Brain microvascular endothelial cell (primary cell): Measurements from ENCODE around the gene OPTC.
"Not testable (repeated sequence)": the region's sequence is repeated elsewhere in the genome, so short reads cannot be mapped to it uniquely, and the experiment has no call there.

Source experiments
- DNase-seq: peaks from one replicate; pipeline ENCODE4 v3.0.0-alpha.2; 2020
- H3K27ac ChIP-seq: fragments of 250-450 bp; sonication (Bioruptor Pico); 2 replicates; pipeline ENCODE4 v1.5.1; 2020; ENCODE audit warnings: mild to moderate bottlenecking, moderate library complexity
- H3K27me3 ChIP-seq: fragments of 250-450 bp; sonication (Bioruptor Pico); replicated peaks from 2 replicates; pipeline ENCODE4 v1.5.1; 2020; ENCODE audit warnings: mild to moderate bottlenecking
- H3K36me3 ChIP-seq: fragments of 250-450 bp; sonication (Bioruptor Pico); replicated peaks from 2 replicates; pipeline ENCODE4 v1.5.1; 2020; ENCODE audit warnings: mild to moderate bottlenecking
- H3K4me3 ChIP-seq: 2 replicates; pipeline ENCODE4 v1.5.1; 2011; ENCODE audit warnings: low read depth, mild to moderate bottlenecking, control low read depth, low read length, moderate library complexity
- in situ Hi-C: cut with HindIII; loops from 2 replicates; pipeline ENCODE4 v1.10.0; 2017; ENCODE audit warnings: low sequenced_read_pairs, low pct_ligation_motif_present
- TF ChIP-seq, protein P1 (sequence below): IDR thresholded peaks from 2 replicates; pipeline ENCODE4 v1.5.1; 2011; ENCODE audit warnings: low read depth, mild to moderate bottlenecking, moderate library complexity, low read length, control low read depth, inconsistent platforms; ENCODE audit errors: missing control alignments

Gene OPTC, protein sequence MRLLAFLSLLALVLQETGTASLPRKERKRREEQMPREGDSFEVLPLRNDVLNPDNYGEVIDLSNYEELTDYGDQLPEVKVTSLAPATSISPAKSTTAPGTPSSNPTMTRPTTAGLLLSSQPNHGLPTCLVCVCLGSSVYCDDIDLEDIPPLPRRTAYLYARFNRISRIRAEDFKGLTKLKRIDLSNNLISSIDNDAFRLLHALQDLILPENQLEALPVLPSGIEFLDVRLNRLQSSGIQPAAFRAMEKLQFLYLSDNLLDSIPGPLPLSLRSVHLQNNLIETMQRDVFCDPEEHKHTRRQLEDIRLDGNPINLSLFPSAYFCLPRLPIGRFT

DNA sequence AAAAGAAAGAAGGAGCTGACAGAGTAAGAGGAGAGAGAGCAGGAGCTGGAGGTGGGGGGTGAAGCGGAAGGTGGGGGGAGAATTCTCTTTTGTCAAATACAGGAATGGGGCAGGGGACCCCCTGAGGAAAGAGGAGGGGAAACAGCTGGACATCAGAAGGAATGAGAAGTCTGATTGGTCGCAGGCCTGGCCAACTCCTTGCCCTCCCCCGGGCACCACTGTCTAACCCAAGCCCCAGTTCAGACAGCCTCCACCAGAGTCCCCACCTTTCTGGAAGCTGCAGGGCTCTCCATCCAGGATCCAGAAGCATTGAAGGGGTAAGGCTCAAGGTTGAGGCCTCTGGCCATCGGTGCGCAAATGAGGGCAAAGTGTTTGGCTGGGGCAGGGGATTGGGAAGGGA is at the start of gene OPTC:
OPTC (plus strand) TSS at position 253 of the 400 bp plus-strand sequence. CDS start 1,853 bp downstream, outside the sequence.
- Histone ChIP-seq H3K4me3 (no peak within 1 kb of the TSS), H3K27ac (no peak within 1 kb of the TSS), H3K36me3 (no peaks in the 10 kb centered on the region), H3K27me3 (no peaks in the 10 kb centered on the region)
- in situ Hi-C loops: no loop called here
- DNase-seq: no peak
- TF ChIP-seq, protein P1, sequence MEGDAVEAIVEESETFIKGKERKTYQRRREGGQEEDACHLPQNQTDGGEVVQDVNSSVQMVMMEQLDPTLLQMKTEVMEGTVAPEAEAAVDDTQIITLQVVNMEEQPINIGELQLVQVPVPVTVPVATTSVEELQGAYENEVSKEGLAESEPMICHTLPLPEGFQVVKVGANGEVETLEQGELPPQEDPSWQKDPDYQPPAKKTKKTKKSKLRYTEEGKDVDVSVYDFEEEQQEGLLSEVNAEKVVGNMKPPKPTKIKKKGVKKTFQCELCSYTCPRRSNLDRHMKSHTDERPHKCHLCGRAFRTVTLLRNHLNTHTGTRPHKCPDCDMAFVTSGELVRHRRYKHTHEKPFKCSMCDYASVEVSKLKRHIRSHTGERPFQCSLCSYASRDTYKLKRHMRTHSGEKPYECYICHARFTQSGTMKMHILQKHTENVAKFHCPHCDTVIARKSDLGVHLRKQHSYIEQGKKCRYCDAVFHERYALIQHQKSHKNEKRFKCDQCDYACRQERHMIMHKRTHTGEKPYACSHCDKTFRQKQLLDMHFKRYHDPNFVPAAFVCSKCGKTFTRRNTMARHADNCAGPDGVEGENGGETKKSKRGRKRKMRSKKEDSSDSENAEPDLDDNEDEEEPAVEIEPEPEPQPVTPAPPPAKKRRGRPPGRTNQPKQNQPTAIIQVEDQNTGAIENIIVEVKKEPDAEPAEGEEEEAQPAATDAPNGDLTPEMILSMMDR: no peak

DNA sequence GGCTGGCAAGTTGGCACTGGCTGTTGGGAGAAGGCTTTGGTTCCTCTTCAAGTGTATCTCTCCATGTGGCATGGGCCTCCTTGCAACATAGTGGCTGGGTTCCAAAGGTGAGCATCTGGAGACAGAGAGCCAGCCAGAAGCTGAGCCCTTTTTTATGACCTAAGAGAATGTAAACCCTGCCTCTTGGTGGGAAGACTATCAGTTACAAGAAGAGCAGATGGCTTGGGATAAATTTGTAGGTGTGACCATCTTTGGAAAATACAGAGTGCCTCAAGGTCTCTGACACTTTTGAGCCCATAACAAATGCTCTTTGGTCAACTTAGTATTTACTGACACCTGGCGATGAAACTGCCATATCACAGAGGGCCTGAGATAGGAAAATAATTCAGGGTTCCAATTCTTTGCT is 49.8 kb upstream of the OPTC start:
- peaks cover 8% of the 10 kb centered on the region for H3K27me3 ChIP-seq
- no peaks in the 10 kb centered on the region for H3K36me3 ChIP-seq
- in situ Hi-C loops: no loop called here
- TF ChIP-seq, protein P1: no peak
- no peak overlapping the region for H3K4me3 ChIP-seq
- no peak overlapping the region for H3K27ac ChIP-seq
- DNase-seq: no peak

DNA sequence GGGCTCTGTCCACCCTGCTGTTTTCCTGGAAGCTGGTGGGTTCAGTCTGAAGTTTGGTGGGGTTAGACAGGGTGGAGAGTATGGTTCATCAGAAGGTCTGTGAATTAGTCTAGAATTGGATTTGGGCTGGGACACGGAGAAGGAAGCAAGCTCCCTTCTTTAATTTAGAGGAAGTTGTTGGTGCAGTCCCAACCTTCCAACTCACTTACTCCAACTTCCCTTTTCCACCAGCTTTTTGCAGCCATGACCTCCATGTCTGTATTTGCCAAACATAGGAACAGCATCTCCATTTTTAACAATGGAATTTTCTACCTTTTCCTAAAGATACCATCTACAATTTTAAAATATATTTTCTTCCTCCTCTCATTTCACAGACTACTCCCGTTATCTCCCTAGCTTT is 46.8 kb upstream of the OPTC start:
- no peak for DNase-seq
- TF ChIP-seq, protein P1: no peak
- H3K4me3 ChIP-seq: no peak overlapping the region
- H3K27ac ChIP-seq: no peak overlapping the region
- in situ Hi-C loops: no loop called here
- H3K36me3 ChIP-seq: no peaks in the 10 kb centered on the region
- H3K27me3 ChIP-seq: peaks cover 19% of the 10 kb centered on the region

DNA sequence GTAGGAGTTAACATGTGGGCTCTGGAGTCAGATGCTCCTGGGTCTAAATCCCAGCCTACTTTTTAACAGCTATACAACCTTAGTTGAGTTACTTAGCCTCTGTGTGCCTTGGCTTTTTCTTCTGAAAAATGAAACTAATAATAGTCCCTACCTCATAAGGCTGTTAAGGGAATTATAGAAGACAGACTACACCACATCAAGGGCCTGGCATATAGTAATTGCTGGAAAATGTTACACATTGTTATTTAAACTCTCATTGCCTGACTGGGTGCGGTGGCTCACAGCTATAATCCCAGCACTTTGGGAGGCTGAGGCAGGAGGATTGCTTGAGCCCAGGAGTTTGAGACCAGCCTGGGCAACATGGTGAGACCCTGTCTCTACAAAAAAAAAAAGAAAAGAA is 46.4 kb upstream of the OPTC start:
- H3K4me3 ChIP-seq, in situ Hi-C loops, H3K27ac ChIP-seq, DNase-seq, H3K36me3 ChIP-seq: not testable (repeated sequence)
- H3K27me3 ChIP-seq: peaks cover 21% of the 10 kb centered on the region

DNA sequence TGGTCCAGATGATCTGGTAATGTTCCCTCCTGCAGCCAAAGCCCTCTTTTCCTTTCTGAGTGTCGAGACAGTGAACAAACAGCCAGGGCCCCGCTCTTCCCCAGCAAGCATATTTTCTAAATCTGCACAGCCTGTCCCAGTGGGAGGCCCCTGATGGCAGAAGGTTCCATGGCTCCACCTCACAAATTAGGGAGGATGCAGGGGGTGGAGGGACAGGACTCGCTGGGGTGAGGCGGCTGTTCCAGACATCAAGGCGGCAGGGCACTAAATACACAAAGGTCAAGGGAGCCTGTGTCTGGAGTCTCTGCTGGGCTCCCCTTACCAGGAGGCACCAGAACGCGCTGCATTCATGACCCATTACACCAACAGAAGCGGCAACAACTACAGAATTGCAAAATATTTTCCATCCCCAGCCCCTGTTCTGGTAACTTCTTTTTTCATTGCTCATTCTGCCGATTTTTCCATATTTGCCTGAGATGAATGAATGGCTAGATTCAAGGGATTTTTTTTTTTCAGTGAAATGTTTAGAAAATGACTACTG is 45.4 kb upstream of the OPTC start:
- Histone ChIP-seq H3K4me3 (no peak overlapping the region), H3K27me3 (peaks cover 23% of the 10 kb centered on the region)

DNA sequence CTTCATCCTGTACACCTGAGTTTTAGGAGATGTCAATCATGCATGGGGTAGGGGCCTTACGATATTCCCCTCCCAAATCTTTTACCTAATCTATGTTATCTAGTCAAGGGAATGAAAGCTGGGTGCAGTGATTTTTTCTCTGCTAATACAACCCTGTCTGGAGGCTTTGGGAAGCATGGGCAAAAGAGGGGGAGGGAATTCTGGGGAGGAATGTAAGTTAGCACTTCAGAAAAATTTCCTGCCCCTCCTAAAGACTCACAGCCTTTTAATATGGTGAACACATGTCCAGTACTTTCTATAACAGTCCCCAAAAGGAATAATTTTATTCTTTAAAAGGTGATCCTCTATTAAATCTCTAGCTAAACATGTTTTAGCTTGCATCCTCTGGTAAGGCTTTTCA is 44.0 kb upstream of the OPTC start:
- no peak for DNase-seq
- Histone ChIP-seq H3K36me3 (no peaks in the 10 kb centered on the region), H3K27me3 (peaks cover 23% of the 10 kb centered on the region), H3K4me3 (no peak overlapping the region), H3K27ac (no peak overlapping the region)
- in situ Hi-C loops: no loop called here
- TF ChIP-seq, protein P1: no peak

More for the DNA sequence above, 45.4 kb upstream of the OPTC start:
- TF ChIP-seq, protein P1: no peak
- DNase-seq: no peak
- H3K27ac ChIP-seq: no peak overlapping the region
- no peaks in the 10 kb centered on the region for H3K36me3 ChIP-seq
- in situ Hi-C loops: no loop called here
